PC-9 (cell line): ENCODE measurements around the gene INTS12. TPM values are rescaled to one million over a fixed set of nuclear protein-coding genes. Genes with fewer than 3 reads are reported as not detected.

Source experiments
- BruUV-seq: library from RNA; stranded (reverse); fragments of 400-500 nt; replicated peaks from 2 replicates; lab custom pipeline; 2021; lab: Mats Ljungman, UMichigan
- CTCF ChIA-PET: fragments of 300-600 bp; sonication (Branson Sonifier 250); formaldehyde crosslinking; loops from one replicate; lab custom pipeline; 2022; ENCODE audit warnings: antibody characterized with exemption; lab: Charles Lee
- POLR2A ChIA-PET: fragments of 300-600 bp; sonication (Branson Sonifier 250); formaldehyde crosslinking; loops from one replicate; lab custom pipeline; 2022; ENCODE audit warnings: antibody characterized with exemption; ENCODE audit not compliant: unreplicated experiment; lab: Charles Lee
- DNase-seq, 2 experiments: peaks; one replicate each; pipeline versions ENCODE4 v3.0.0 to v3.0.0-alpha.2; 2015 to 2022; ENCODE audit warnings: mixed read lengths in 1 of 2
- H2AFZ ChIP-seq: fragments of 200-600 bp; sonication (generic); 2 replicates; pipeline ENCODE4 v1.8.1; 2017; ENCODE audit warnings: antibody characterized with exemption
- H3F3A ChIP-seq: fragments of 200-600 bp; sonication (generic); 2 replicates; pipeline ENCODE4 v1.8.1; 2017; ENCODE audit warnings: antibody characterized with exemption, mild to moderate bottlenecking, low read depth; ENCODE audit not compliant: insufficient read depth
- H3K27ac ChIP-seq: fragments of 200-600 bp; sonication (generic); 2 replicates; pipeline ENCODE4 v1.6.1; 2016; ENCODE audit warnings: mixed run types
- H3K27me3 ChIP-seq: fragments of 200-600 bp; sonication (generic); 2 replicates; pipeline ENCODE4 v1.6.1; 2016; ENCODE audit warnings: low read depth, mixed run types; ENCODE audit not compliant: insufficient read depth
- H3K36me3 ChIP-seq: fragments of 200-600 bp; sonication (generic); 2 replicates; pipeline ENCODE4 v1.6.1; 2016; ENCODE audit warnings: low read depth, mixed run types
- H3K4me1 ChIP-seq: fragments of 200-600 bp; sonication (generic); replicated peaks from 2 replicates; pipeline ENCODE4 v1.6.1; 2016; ENCODE audit warnings: mixed run types; ENCODE audit not compliant: insufficient read depth
- H3K4me2 ChIP-seq: fragments of 200-600 bp; sonication (generic); 2 replicates; pipeline ENCODE4 v1.6.1; 2017; ENCODE audit warnings: mixed run types
- H3K4me3 ChIP-seq: fragments of 200-600 bp; sonication (generic); 2 replicates; pipeline ENCODE4 v1.6.1; 2016; ENCODE audit warnings: mixed run types
- H3K79me2 ChIP-seq: fragments of 200-600 bp; sonication (generic); 2 replicates; pipeline ENCODE4 v1.6.1; 2017; ENCODE audit warnings: low read depth, mixed run types
- H3K9me2 ChIP-seq: fragments of 200-600 bp; sonication (generic); 2 replicates; pipeline ENCODE4 v1.8.1; 2017; ENCODE audit warnings: mild to moderate bottlenecking; ENCODE audit not compliant: insufficient read depth
- H3K9me3 ChIP-seq: fragments of 200-600 bp; sonication (generic); 2 replicates; pipeline ENCODE4 v1.8.1; 2016; ENCODE audit warnings: low read depth; ENCODE audit not compliant: insufficient read depth
- H4K20me1 ChIP-seq: fragments of 200-600 bp; sonication (generic); 2 replicates; pipeline ENCODE4 v1.8.1; 2017; ENCODE audit not compliant: insufficient read depth
- CTCF ChIP-seq: fragments of 200-600 bp; sonication (generic); conservative IDR thresholded peaks from 2 replicates; pipeline ENCODE4 v1.6.1; 2017; ENCODE audit warnings: mixed run types, antibody characterized with exemption, mild to moderate bottlenecking, moderate library complexity
- EZH2 ChIP-seq: fragments of 200-600 bp; sonication (generic); IDR thresholded peaks from 2 replicates; pipeline ENCODE4 v1.8.0; 2017; ENCODE audit warnings: antibody characterized with exemption, low read depth
- intact Hi-C: fragments of 100-400 bp; cut with micrococcal nuclease; formaldehyde crosslinking; loops from one replicate; pipeline ENCODE4 v1.10.0; 2022; ENCODE audit not compliant: unreplicated experiment
- total RNA-seq: library from RNA; stranded (reverse); gene quantifications from 2 replicates; pipeline ENCODE4 v1.2.3, GENCODE V29; 2021

INTS12 gene
- total RNA-seq, 1 experiment from 2014 or later, result 10.3 TPM

- H3K27ac ChIP-seq, result no peak overlapping the region
- POLR2A ChIA-PET, result no interaction called here
- DNase-seq, result no peak
- H3K9me3 ChIP-seq, result no peaks in the 10 kb centered on the region
- TF ChIP-seq EZH2 (no peak), CTCF (no peak)
- H3K27me3 ChIP-seq, result no peaks in the 10 kb centered on the region
- no peak overlapping the region for H2AFZ ChIP-seq
- no peak overlapping the region for H3K4me2 ChIP-seq
- BruUV-seq, result no TSS peak
- no peaks in the 10 kb centered on the region for H4K20me1 ChIP-seq
- CTCF ChIA-PET, result no interaction called here
- H3K4me3 ChIP-seq, result no peak overlapping the region
- peaks cover 4% of the 10 kb centered on the region; the same call in 1 of the 2 replicates for H3K9me2 ChIP-seq
- peaks cover 18% of the 10 kb centered on the region for H3K4me1 ChIP-seq
- peaks cover 13% of the 10 kb centered on the region for H3F3A ChIP-seq
- H3K79me2 ChIP-seq, result no peaks in the 10 kb centered on the region
- H3K36me3 ChIP-seq, result no peaks in the 10 kb centered on the region
- intact Hi-C loops, result no loop called here
Measured at GRCh38 chr4:105637408-105638176, 70.9 kb downstream of the INTS12 start.

DNA sequence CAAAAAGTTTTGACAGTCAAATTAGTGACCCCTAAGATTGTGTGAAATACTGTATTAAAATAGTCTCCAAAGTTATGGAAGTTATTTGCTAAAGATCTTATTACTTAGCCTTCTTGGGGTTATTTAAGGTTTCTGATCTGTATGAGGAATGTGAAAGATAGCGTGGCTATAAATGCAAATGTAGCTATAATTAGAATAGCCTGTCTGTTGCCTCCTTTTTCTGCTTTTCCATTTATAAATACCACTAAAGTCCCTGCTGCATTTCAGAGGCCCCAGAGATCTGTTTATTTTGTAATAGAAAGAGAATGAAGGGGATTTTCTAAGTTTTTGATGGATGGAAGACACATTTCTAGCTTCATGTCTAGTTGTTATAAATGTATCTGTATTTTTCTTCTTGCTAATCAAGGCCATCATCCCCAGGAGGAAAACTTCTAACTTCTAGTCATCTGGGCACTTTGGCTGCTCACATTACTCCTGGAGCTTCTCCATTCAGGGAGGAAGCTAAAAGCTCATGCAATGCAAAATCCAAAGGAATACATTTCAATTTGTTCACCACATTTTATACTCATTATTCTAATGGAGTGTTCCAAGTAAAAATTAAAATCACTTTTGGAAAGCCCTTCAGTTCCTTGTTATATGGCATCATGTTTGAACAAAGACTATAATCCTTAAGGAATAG, 73.9 kb downstream of the INTS12 start:
- Histone ChIP-seq H3K79me2 (no peaks in the 10 kb centered on the region), H3K4me3 (no peak overlapping the region), H3K9me3 (no peaks in the 10 kb centered on the region), H3K4me2 (no peak overlapping the region), H4K20me1 (no peaks in the 10 kb centered on the region), H3F3A (peaks cover 13% of the 10 kb centered on the region), H3K27ac (no peak overlapping the region), H3K36me3 (no peaks in the 10 kb centered on the region), H2AFZ (no peak overlapping the region), H3K9me2 (no peaks in the 10 kb centered on the region), H3K27me3 (no peaks in the 10 kb centered on the region), H3K4me1 (peaks cover 24% of the 10 kb centered on the region)
- DNase-seq, result no peak
- no TSS peak for BruUV-seq
- CTCF ChIA-PET, result no interaction called here
- intact Hi-C loops, result no loop called here
- TF ChIP-seq EZH2 (no peak), CTCF (no peak)
- POLR2A ChIA-PET, result no interaction called here

GRCh38 chr4:105633241-105633640, 75.2 kb downstream of the INTS12 start:
- no peak overlapping the region for H2AFZ ChIP-seq
- ChIA-PET CTCF (no interaction called here), POLR2A (interaction anchor here (0.6 kb wide), 1 partner anchor 62 kb away, joined by 3 read pairs; no protein-coding TSS in a partner anchor)
- H3K79me2 ChIP-seq, result no peaks in the 10 kb centered on the region
- H3K27me3 ChIP-seq, result no peaks in the 10 kb centered on the region
- TF ChIP-seq CTCF (no peak), EZH2 (no peak)
- H3K36me3 ChIP-seq, result no peaks in the 10 kb centered on the region
- DNase-seq, result peak; percentile 24 to 88
- no peaks in the 10 kb centered on the region for H3K9me2 ChIP-seq
- H3K4me2 ChIP-seq, result peak overlapping the region; percentile 51
- H3F3A ChIP-seq, result peaks cover 13% of the 10 kb centered on the region
- no peaks in the 10 kb centered on the region for H4K20me1 ChIP-seq
- no peak overlapping the region for H3K27ac ChIP-seq
- no peak overlapping the region for H3K4me3 ChIP-seq
- peaks cover 24% of the 10 kb centered on the region for H3K4me1 ChIP-seq
- no peaks in the 10 kb centered on the region for H3K9me3 ChIP-seq
- BruUV-seq, result no TSS peak
- intact Hi-C loops, result loop anchor here (1.0 kb wide), 1 partner anchor 9 kb away; no protein-coding TSS in a partner anchor

Other genes with a start within 250 kb of the INTS12 start
- gene PPA2, start 234.6 kb downstream of the INTS12 start, total RNA-seq, result 69.1 and 74.5 TPM in 2 replicates
- gene ARHGEF38, start 156.1 kb downstream of the INTS12 start, total RNA-seq, result 0.15 TPM in 1 of 2 replicates, not detected in the other
- gene GSTCD, start 95 bp upstream of the INTS12 start, total RNA-seq, result 9.7 and 11.4 TPM in 2 replicates
- gene NPNT, start 186.8 kb upstream of the INTS12 start, total RNA-seq, result 0.20 and 0.48 TPM in 2 replicates